Keratinocyte (primary cell): ENCODE results near the gene ANXA3. TPM values are rescaled to one million over a fixed set of nuclear protein-coding genes. Genes with fewer than 3 reads are reported as not detected.

ENCODE experiments used
- DNase-seq: peaks from one replicate; pipeline ENCODE4 v3.0.0-alpha.2; 2011; ENCODE audit warnings: low read depth, missing footprints, low spot score
- FAIRE-seq: peaks from 2 replicates; lab custom pipeline; 2011; peaks lifted over from hg19 to GRCh38; lab: Jason Lieb, UNC
- H2AFZ ChIP-seq: 2 replicates; pipeline ENCODE4 v1.6.0; 2012; ENCODE audit warnings: low read length, control low read depth, inconsistent platforms; ENCODE audit not compliant: control insufficient read depth
- H3K27ac ChIP-seq: 2 replicates; pipeline ENCODE4 v1.5.1; 2011; ENCODE audit warnings: low read length; ENCODE audit not compliant: control insufficient read depth, insufficient read depth
- H3K27me3 ChIP-seq: 3 replicates; pipeline ENCODE4 v1.6.0; 2011; ENCODE audit warnings: low read length; ENCODE audit not compliant: control insufficient read depth, insufficient read depth; ENCODE audit errors: extremely low read depth
- H3K36me3 ChIP-seq, 2 experiments: 2 replicates in 1 of 2; 3 replicates in 1 of 2; pipeline ENCODE4 v1.5.1; 2011; ENCODE audit warnings: low read length in 2 of 2, mild to moderate bottlenecking in 1 of 2; ENCODE audit not compliant: control insufficient read depth in 2 of 2, insufficient read depth in 2 of 2; ENCODE audit errors: extremely low read depth in 1 of 2
- H3K4me1 ChIP-seq: 3 replicates; pipeline ENCODE4 v1.5.1; 2011; ENCODE audit warnings: low read length; ENCODE audit not compliant: control insufficient read depth, insufficient read depth; ENCODE audit errors: extremely low read depth
- H3K4me2 ChIP-seq: 3 replicates; pipeline ENCODE4 v1.6.0; 2011; ENCODE audit warnings: low read depth, low read length; ENCODE audit not compliant: control insufficient read depth, insufficient read depth; ENCODE audit errors: extremely low read depth
- H3K4me3 ChIP-seq, 3 experiments: fragments of 200-600 bp in 1 of 3; sonication (generic) in 1 of 3; 2 replicates in 2 of 3; 3 replicates in 1 of 3; pipeline ENCODE4 v1.5.1; 2011 to 2016; ENCODE audit warnings: low read length in 3 of 3, mild to moderate bottlenecking in 3 of 3, control low read depth in 2 of 3, inconsistent platforms in 1 of 3, low read depth in 1 of 3, mixed read lengths in 1 of 3, mixed run types in 1 of 3, moderate library complexity in 1 of 3; ENCODE audit not compliant: control insufficient read depth in 2 of 3, insufficient read depth in 2 of 3; ENCODE audit errors: extremely low read depth in 1 of 3
- H3K79me2 ChIP-seq: 2 replicates; pipeline ENCODE4 v1.6.0; 2012; ENCODE audit warnings: low read length; ENCODE audit not compliant: control insufficient read depth, insufficient read depth
- H3K9ac ChIP-seq: 3 replicates; pipeline ENCODE4 v1.6.0; 2011; ENCODE audit warnings: low read length; ENCODE audit not compliant: control insufficient read depth, insufficient read depth; ENCODE audit errors: extremely low read depth
- H3K9me1 ChIP-seq: 3 replicates; pipeline ENCODE4 v1.6.0; 2011; ENCODE audit warnings: low read length; ENCODE audit not compliant: control insufficient read depth, insufficient read depth; ENCODE audit errors: extremely low read depth
- H3K9me3 ChIP-seq: 2 replicates; pipeline ENCODE4 v1.5.1; 2012; ENCODE audit warnings: low read depth, low read length; ENCODE audit not compliant: control insufficient read depth
- H4K20me1 ChIP-seq: 3 replicates; pipeline ENCODE4 v1.6.0; 2011; ENCODE audit warnings: low read length; ENCODE audit not compliant: control insufficient read depth, insufficient read depth; ENCODE audit errors: extremely low read depth
- EZH2 ChIP-seq: IDR thresholded peaks from one replicate; pipeline ENCODE4 v1.6.1; 2012; ENCODE audit warnings: inconsistent platforms, mild to moderate bottlenecking, low read length, moderate library complexity
- dilution Hi-C: fragments of 300-500 bp; cut with MboI; formaldehyde crosslinking; loops from one replicate; pipeline ENCODE4 v1.7.0; 2020; ENCODE audit warnings: low sequenced_read_pairs; ENCODE audit not compliant: extremely low pct_ligation_motif_present
- polyA plus RNA-seq, 5 experiments: library from polyadenylated mRNA; depleted of rRNA in 3 of 5; stranded (reverse) in 3 of 5; stranded (forward) in 1 of 5; unstranded in 1 of 5; fragments of >200 nt; gene quantifications; 1 replicate in 1 of 5; 2 replicates in 3 of 5; 3 replicates in 1 of 5; pipeline versions ENCODE4 v1.2.1 to v1.2.3, GENCODE V29; 2011 to 2012; ENCODE audit warnings: missing spikeins in 2 of 5, low read depth in 1 of 5, low replicate concordance in 1 of 5
- TF ChIP-seq, protein P1 (sequence below), 3 experiments: IDR thresholded peaks in 1 of 3; conservative IDR thresholded peaks in 1 of 3; optimal IDR thresholded peaks in 1 of 3; 2 replicates in 2 of 3; 3 replicates in 1 of 3; pipeline versions ENCODE3 to v1.5.1; 2011; ENCODE audit warnings: low read length in 3 of 3, mild to moderate bottlenecking in 3 of 3, moderate library complexity in 2 of 3, control low read depth in 1 of 3, inconsistent platforms in 1 of 3; ENCODE audit not compliant: insufficient read depth in 2 of 3; ENCODE audit errors: extremely low read depth in 1 of 3

The ANXA3 gene
- polyA plus RNA-seq, 1 donor (not counting 4 experiments of a cell fraction or from before 2014, with no cell fraction given) = 463 TPM

DNA sequence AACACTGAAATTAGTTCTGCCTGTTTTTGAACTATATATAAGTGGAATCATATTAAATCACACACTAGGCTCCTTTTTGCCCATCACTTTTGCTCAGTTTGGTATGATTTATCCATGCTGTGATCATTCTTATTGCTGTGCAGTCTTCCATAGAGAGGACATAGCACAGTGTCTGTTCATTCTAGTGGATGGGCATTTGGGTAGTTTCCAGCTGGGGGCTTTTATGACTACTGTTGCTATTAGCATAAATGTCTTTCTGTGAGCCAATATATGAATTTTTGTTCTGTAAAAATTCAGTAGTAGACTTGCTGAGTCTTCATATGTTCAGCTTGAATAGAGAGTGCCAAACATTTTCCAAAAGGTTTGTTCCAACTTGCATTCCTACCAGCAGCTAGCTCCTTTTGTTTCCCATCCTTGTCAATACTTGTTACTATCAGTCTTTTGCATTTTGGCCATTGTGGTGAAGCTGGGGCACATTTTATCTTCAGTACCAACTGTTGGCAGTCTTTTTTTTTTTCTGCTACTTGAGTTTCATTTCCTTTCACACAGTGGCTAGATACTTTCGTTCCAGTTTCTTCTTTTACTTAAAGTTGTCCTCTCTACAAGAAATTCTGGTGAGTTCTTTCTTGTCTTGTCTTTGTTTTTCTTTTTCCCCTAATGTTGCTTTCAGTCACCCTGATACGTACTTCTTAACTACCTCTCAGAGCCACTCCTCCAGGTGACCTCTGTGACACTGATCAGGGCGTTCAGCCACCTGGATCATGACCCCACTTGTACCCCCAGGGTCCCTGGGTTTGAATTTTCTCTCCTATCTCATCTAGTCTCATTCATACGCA is 87.0 kb downstream of the ANXA3 start:
- no peaks in the 10 kb centered on the region for H4K20me1 ChIP-seq
- H3K27me3 ChIP-seq = no peaks in the 10 kb centered on the region
- dilution Hi-C loops = no loop called here
- TF ChIP-seq, protein P1, sequence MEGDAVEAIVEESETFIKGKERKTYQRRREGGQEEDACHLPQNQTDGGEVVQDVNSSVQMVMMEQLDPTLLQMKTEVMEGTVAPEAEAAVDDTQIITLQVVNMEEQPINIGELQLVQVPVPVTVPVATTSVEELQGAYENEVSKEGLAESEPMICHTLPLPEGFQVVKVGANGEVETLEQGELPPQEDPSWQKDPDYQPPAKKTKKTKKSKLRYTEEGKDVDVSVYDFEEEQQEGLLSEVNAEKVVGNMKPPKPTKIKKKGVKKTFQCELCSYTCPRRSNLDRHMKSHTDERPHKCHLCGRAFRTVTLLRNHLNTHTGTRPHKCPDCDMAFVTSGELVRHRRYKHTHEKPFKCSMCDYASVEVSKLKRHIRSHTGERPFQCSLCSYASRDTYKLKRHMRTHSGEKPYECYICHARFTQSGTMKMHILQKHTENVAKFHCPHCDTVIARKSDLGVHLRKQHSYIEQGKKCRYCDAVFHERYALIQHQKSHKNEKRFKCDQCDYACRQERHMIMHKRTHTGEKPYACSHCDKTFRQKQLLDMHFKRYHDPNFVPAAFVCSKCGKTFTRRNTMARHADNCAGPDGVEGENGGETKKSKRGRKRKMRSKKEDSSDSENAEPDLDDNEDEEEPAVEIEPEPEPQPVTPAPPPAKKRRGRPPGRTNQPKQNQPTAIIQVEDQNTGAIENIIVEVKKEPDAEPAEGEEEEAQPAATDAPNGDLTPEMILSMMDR (optimal IDR thresholded peaks at IDR 0.05 in 1 of 3, IDR thresholded peaks at IDR 0.05 in 1 of 3, conservative IDR thresholded peaks at IDR 0.05 in 1 of 3; ENCODE audit: extremely low read depth in 1 of 3, insufficient read depth in 2 of 3, low read length in 3 of 3) = no peak
- TF ChIP-seq EZH2 = no peak
- H3K27ac ChIP-seq = no peak overlapping the region
- H3K36me3 ChIP-seq = no peaks in the 10 kb centered on the region
- no peaks in the 10 kb centered on the region for H3K9me3 ChIP-seq
- H3K4me1 ChIP-seq = peaks cover 9% of the 10 kb centered on the region
- peak overlapping the region; percentile 52 for H3K4me2 ChIP-seq
- H3K9me1 ChIP-seq = no peaks in the 10 kb centered on the region
- DNase-seq (no peak), FAIRE-seq (peak; percentile 77)
- peak overlapping the region in 1 of 3 experiments; percentile 2 for H3K4me3 ChIP-seq
- peak overlapping the region; percentile 67 for H2AFZ ChIP-seq
- H3K79me2 ChIP-seq = no peaks in the 10 kb centered on the region
- no peak overlapping the region for H3K9ac ChIP-seq

DNA sequence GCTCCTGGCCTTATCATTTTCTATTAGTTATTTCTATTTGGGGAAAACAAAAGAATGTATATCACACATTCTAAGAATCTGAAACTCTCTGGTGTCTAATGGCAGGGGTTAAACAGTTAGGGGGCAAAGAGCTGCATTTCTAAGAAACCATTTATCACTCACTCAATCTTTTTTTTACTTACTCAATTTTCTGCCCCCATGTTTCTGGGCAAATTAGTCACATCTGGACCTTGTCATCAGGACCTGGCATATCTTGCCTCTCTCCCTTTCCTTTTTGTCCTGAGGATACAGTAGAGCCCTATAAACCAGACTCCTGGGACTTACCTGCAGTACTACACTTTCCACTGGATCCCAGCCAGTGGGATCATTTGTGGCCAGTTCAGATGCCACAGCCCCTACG is 89.1 kb downstream of the ANXA3 start:
- Histone ChIP-seq H3K9me1 (no peaks in the 10 kb centered on the region), H3K79me2 (no peaks in the 10 kb centered on the region), H3K9me3 (no peaks in the 10 kb centered on the region), H3K27ac (no peak overlapping the region), H2AFZ (no peak overlapping the region), H3K4me2 (no peak overlapping the region), H3K4me1 (peaks cover 22% of the 10 kb centered on the region), H4K20me1 (no peaks in the 10 kb centered on the region), H3K27me3 (no peaks in the 10 kb centered on the region), H3K4me3 (no peak overlapping the region), H3K36me3 (no peaks in the 10 kb centered on the region), H3K9ac (no peak overlapping the region)
- TF ChIP-seq, protein P1 (optimal IDR thresholded peaks at IDR 0.05 in 1 of 3, IDR thresholded peaks at IDR 0.05 in 1 of 3, conservative IDR thresholded peaks at IDR 0.05 in 1 of 3; ENCODE audit: extremely low read depth in 1 of 3, insufficient read depth in 2 of 3, low read length in 3 of 3) = no peak
- TF ChIP-seq EZH2 = no peak
- dilution Hi-C loops = no loop called here
- no peak for DNase-seq
- no peak for FAIRE-seq
